ENCODE data around the gene MCM3AP.
"Not testable (repeated sequence)": the region's sequence is repeated elsewhere in the genome, so short reads cannot be mapped to it uniquely, and the experiment has no call there.

MCM3AP gene

DNA sequence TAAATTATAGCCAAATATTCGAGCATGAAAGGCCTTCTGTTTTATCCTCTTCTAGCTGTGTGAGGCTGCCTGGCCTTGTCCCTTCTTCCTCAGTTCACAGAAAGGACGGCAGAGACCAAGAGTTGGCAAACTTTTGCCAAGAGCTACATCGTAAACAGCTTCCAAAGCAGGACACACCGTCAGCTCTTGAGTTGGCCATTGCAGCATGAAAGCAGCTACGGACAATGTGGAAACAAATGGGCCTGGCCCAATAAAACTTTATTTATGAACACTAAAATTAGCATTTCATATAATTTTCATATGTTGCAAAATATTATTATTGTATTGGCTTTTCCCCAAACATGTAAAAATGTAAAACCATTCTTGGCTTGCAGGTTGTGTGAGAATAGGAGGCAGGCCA lies 27.5 kb upstream of the MCM3AP start:
- no peak for DNase-seq

GRCh38 chr21:46311568-46311967 lies 26.2 kb upstream of the MCM3AP start:
- DNase-seq, result no peak

- not testable (repeated sequence) for DNase-seq
Observed at GRCh38 chr21:46310260-46310659, 24.8 kb upstream of the MCM3AP start.

- DNase-seq, result no peak
Observed at GRCh38 chr21:46308431-46308830, 23.0 kb upstream of the MCM3AP start.

DNA sequence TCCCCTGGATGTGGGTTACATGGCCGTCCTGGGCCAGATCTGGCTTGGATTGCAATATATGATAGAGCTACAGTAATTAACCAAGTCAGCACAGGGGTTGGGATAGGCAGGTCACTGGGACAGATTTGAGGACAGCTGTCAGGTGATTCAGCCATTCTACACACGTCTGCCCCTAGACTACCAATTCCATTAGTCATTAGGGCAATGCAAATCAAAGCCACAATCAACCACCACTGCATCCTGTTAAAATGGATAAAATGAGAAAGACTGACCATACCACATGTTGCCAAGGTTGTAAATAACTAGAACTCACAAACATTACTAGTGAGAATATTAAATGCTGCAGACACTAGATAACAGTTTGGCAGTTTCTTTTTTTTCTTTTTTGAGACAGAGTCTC lies 22.2 kb upstream of the MCM3AP start:
- no peak for DNase-seq

GRCh38 chr21:46304955-46305354 lies 19.5 kb upstream of the MCM3AP start:
- peak in 20 of 58 donors; percentile 1 to 81 (median 34) for DNase-seq

DNA sequence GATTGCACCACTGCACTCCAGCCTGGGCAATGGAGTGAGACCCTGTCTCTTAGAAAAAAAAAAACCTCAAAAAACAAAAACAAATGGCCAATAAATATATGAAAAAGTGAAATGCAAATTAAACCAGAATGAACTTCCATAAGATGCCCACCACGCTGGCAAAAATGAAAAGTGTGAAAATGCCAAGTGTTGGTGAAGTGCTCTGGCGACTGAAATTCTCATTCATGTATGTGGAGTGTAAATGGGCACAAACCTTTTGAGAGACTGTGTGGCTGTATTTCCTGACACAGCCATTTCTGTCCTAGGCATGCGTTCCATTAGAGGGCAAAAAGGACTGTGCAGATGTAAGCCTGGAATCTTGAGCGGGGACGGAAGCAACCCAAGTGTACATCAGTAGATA lies 19.0 kb upstream of the MCM3AP start:
- DNase-seq, result no peak

DNA sequence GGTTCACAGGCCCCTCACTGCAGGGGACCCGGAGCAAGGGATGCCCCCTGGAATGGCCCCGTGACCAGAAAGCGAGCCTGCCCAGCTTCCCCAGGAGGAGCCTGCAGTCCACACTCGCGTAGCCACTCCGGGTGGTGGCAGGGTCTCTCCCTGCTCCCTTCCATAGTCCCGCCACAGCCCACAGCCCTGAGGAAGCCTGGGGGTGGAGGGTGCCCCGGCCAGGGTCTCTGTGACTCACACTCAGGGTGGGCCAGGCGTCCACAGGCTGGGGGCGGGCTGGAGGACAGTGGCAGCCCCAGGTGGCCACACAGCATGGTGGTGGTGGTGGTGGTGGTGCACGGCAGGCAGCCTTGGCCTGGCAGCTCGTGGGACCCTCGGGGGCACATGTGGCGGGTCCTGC lies 16.3 kb upstream of the MCM3AP start:
- DNase-seq, result no peak

- no peak for DNase-seq
Observed at GRCh38 chr21:46299167-46299566, 13.8 kb upstream of the MCM3AP start.

- DNase-seq, result no peak
Observed at GRCh38 chr21:46297338-46298271, 12.2 kb upstream of the MCM3AP start.

GRCh38 chr21:46295996-46296752 lies 10.8 kb upstream of the MCM3AP start:
- peak in 13 of 58 donors; percentile 6 to 38 (median 18) for DNase-seq

- no peak for DNase-seq
Observed at GRCh38 chr21:46295177-46295770, 9.9 kb upstream of the MCM3AP start.

DNA sequence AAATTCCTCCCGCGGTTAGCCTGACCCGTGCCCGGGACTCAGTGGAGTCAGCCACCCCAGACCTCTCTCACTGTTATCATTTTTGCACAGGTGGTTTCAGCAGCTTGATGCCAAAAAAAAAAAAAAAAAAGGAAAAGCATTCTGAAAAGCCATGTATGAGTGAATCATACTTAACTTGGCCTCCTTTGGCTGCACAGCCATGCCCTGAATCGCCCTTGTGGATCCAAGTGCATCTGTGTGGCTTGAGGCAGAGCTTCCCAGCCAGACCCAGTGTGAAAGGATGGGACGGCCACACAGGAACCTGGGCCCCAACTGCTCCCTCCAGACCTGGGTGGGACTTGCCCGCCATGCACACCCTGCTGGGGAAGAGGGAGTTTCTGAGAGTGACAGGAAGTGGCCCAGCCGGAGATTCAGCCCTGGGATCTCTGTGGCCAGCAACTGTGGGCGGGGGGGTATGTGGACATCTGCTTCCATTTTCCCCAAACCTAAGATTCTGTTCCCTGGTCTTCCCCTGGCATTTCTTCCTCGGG lies 9.3 kb upstream of the MCM3AP start:
- DNase-seq, result no peak

- DNase-seq, result no peak
Observed at GRCh38 chr21:46291561-46291960, 6.2 kb upstream of the MCM3AP start.

- DNase-seq, result no peak
Observed at GRCh38 chr21:46289655-46290179, 4.3 kb upstream of the MCM3AP start.

GRCh38 chr21:46287541-46287940 lies 2.1 kb upstream of the MCM3AP start:
- DNase-seq, result no peak

- no peak for DNase-seq
Observed at GRCh38 chr21:46286648-46287002, 1.2 kb upstream of the MCM3AP start.

DNA sequence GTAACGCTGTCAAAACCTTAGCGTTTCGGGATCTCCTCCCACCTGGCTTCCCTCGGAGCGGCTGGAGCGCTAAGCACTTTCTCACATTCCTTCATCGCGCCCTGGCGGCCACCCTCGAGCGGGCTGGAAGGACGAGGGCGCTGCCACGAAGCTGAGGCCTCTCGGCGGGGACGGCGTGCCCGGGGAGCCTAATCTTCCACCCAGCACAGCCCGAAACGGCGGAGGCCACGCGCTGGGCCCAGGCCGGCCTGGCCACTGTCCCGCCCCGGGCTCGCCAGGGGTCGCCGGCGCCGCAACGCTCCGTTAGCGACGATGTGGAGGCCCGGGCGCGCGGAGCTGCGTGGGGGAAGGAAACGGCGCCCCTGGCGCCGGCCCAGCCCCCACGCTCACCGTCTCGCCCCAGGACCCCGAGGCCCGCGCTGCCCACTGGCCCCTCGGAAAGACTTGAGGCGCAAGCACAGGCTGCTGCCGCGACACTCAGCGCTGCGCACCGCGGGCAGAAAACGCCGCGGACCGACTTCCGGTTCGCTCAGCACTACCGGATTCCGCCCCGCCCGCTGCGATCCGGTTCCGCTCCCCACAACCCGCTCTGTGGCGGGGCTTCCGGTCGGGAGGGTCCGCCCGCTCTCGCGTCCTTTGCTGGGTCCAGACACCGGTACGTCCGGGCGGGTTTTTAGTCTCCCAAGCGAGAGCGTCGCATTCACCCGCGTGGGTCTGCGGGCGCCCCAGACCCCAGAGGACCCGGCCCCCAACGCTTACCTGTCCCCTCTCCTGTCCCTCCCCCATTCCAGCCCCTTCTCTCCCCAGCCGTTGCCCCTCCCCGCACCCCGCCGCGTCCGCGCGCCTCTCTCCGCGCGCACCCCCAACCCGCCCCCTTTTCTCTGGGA lies 593 bp upstream of the MCM3AP start, which contains the start of gene YBEY:
Gene YBEY, plus strand, starts transcription at position 582 of the 887 bp plus-strand sequence. CDS start 572 bp downstream, outside the sequence.
- peak; percentile 36 to 93 (median 83) for DNase-seq

DNA sequence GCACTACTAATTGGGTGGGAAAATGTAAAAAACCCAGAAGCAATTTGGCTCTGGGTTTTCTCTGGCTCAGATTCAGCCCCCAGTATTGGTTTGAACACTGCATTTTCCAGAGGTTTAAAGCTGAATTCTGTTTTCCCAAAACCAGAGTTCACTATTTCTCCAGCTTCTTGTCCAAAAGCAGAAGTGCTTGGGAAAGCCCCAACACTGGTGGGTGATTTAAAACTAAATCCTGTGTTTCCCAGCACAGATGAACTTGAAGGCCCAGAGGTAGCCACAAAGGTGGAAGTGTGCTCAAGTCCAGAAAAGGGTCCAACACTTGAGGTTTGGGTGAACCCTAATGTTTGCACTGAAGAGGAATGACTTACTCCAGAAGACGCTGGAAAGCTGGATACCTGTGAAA lies 678 bp downstream of the MCM3AP start:
- no peak for DNase-seq

DNA sequence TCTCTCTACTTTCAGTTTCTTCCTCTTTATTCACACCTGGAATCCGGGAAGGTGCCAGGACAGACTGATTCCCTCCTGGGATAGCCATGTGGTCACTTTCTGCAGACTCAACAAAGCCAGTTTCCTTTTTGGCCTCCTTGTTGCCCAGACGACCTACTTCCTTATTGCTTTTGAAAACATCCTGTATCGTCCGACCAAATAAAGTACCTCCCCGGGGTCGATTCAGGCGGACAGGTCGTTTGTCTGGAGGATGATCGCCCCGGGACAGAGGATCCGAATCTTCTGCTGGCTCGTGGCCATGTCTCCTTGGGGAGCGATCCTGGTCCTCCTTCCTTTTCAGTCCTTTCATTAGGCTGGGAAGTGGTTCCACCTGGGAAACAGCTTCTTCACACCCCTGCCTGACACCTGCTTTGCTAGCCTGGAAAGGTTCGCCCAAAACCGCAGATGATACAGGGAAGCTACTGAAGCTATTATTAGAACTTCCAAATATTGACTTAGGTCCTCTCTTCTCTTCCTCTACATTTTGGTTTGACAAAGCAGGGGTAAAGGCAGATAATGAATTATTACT lies 1.2 kb downstream of the MCM3AP start:
- no peak for DNase-seq
